ENCODE measurements around the gene SPATA31A3.
"Not testable (repeated sequence)": the region's sequence is repeated elsewhere in the genome, so short reads cannot be mapped to it uniquely, and the experiment has no call there.

Gene SPATA31A3

GRCh38 chr9:66992450-66992849 is at the start of gene SPATA31A3:
Gene SPATA31A3, minus strand, starts transcription at chr9:66992550. Its CDS starts 29 bp downstream, at chr9:66992521.
- not testable (repeated sequence) for DNase-seq

GRCh38 chr9:66952576-66952975 is 39.8 kb downstream of the SPATA31A3 start:
- DNase-seq, result not testable (repeated sequence)

- not testable (repeated sequence) for DNase-seq
These were observed 49.8 kb downstream of the SPATA31A3 start for GRCh38 chr9:66942400-66943155.

- not testable (repeated sequence) for DNase-seq
These were observed 52.2 kb downstream of the SPATA31A3 start for GRCh38 chr9:66939878-66940830.

- DNase-seq, result not testable (repeated sequence)
These were observed 54.0 kb downstream of the SPATA31A3 start for GRCh38 chr9:66938322-66938721.

- not testable (repeated sequence) for DNase-seq
These were observed 54.7 kb downstream of the SPATA31A3 start for GRCh38 chr9:66937662-66938061.
